Measurements from ENCODE around the gene DNM3.

The DNM3 gene

DNA sequence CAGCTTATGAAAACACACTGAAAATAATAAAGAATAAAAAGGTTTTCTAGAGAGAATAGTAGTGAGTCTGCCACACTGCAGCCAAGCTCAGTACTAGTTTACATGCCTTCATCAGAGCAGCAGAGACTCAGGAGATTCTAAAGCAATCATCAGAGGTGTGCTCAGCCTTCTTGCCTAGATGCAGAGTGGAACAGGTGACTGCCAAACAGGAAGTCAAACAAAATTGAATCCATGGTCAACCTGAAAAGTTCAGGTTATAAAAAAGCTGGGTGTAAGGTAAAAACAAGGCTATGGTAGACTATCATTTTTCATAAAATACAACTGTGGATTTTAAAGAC lies 413.9 kb downstream of the DNM3 start:
- DNase-seq (ENCODE audit: low read depth): no peak
- TF ChIP-seq POLR2A (IDR thresholded peaks at IDR 0.05; ENCODE audit: extremely low read depth, insufficient read length): no peak
- TF ChIP-seq, protein P1, sequence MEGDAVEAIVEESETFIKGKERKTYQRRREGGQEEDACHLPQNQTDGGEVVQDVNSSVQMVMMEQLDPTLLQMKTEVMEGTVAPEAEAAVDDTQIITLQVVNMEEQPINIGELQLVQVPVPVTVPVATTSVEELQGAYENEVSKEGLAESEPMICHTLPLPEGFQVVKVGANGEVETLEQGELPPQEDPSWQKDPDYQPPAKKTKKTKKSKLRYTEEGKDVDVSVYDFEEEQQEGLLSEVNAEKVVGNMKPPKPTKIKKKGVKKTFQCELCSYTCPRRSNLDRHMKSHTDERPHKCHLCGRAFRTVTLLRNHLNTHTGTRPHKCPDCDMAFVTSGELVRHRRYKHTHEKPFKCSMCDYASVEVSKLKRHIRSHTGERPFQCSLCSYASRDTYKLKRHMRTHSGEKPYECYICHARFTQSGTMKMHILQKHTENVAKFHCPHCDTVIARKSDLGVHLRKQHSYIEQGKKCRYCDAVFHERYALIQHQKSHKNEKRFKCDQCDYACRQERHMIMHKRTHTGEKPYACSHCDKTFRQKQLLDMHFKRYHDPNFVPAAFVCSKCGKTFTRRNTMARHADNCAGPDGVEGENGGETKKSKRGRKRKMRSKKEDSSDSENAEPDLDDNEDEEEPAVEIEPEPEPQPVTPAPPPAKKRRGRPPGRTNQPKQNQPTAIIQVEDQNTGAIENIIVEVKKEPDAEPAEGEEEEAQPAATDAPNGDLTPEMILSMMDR (IDR thresholded peaks at IDR 0.05; ENCODE audit: low read depth, low read length): no peak
- TF ChIP-seq MYC (IDR thresholded peaks at IDR 0.05; ENCODE audit: low read depth, low read length): no peak
- TF ChIP-seq, protein P2, sequence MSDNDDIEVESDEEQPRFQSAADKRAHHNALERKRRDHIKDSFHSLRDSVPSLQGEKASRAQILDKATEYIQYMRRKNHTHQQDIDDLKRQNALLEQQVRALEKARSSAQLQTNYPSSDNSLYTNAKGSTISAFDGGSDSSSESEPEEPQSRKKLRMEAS (IDR thresholded peaks at IDR 0.05; ENCODE audit: low read depth, low read length): no peak
- H3K4me3 ChIP-seq (ENCODE audit: low read depth, low read length): no peak overlapping the region

DNA sequence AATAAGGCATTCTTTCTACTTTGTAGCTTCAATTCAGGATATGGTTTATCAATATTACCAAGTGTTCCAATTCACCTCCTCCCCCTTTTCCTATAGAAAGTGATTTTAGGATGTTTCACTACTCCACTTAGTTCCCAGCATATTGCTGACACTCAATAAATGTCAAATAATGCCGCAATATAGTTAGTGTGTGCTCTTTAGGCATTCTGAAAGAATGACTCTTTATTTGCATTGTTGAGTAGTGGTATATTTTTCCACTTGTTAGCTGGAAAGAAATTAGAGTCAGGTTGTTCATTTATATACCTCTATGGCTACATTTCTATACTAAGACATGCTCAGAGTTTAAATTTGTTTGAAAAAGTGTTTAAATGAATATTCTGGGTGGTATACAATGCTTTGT lies 424.6 kb downstream of the DNM3 start:
- no peak for TF ChIP-seq POLR2A (IDR thresholded peaks at IDR 0.05; ENCODE audit: extremely low read depth, insufficient read length)
- TF ChIP-seq, protein P1 (IDR thresholded peaks at IDR 0.05; ENCODE audit: low read depth, low read length): no peak
- TF ChIP-seq, protein P2 (IDR thresholded peaks at IDR 0.05; ENCODE audit: low read depth, low read length): no peak
- no peak for TF ChIP-seq MYC (IDR thresholded peaks at IDR 0.05; ENCODE audit: low read depth, low read length)
- no peak for DNase-seq (ENCODE audit: low read depth)
- H3K4me3 ChIP-seq (ENCODE audit: low read depth, low read length): no peak overlapping the region

DNA sequence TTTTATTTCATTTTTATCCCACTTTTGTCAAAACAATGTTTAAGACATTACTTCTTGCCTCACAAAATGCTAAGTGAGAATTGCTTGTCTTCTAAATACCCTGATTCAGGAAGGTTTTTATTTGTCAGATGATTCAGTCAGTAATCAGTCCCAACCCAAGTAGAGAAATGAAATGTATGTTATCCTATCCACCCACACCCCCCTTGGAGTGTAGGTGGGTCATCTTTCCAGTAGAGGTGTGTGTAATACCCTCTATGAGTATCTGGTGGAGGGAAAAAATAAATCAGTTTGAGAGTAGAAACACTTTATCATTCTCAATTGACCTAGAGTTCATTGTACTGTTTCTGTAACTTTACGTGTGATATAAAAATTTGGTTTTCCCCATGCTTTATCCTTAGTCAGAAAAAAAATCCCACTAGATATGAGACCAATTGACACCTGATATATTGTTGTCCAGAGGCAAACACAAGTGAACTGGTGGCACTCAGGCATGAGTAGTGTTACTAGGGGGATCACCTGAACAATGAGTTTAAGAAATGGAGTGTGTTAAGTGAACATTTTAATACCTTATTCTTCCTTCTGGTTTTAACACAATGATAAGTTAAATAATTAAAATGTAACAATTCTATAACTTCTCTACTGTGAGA lies 425.4 kb downstream of the DNM3 start:
- TF ChIP-seq MYC (IDR thresholded peaks at IDR 0.05; ENCODE audit: low read depth, low read length): no peak
- TF ChIP-seq POLR2A (IDR thresholded peaks at IDR 0.05; ENCODE audit: extremely low read depth, insufficient read length): no peak
- TF ChIP-seq, protein P1 (IDR thresholded peaks at IDR 0.05; ENCODE audit: low read depth, low read length): no peak
- TF ChIP-seq, protein P2 (IDR thresholded peaks at IDR 0.05; ENCODE audit: low read depth, low read length): no peak
- H3K4me3 ChIP-seq (ENCODE audit: low read depth, low read length): no peak overlapping the region
- no peak for DNase-seq (ENCODE audit: low read depth)

DNA sequence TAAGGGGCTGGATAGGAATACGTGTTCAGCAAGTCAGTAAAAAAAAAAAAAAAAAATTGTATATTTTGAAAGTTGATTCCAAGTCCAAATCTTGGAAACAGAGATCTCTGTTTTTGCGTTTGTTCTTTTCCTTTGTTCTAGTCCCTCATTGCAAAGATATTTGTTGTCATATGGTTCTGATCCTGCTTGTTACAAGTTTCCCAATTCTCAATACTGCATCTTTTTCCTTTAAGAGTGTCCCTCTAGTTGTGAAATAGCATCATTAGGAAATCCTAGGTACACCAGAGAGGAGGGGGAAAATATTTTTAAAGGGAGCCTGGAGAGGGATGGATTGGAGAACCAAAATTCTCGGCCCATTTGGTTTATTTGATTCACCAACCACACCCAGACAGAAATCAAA lies 426.9 kb downstream of the DNM3 start:
- no peak for DNase-seq (ENCODE audit: low read depth)
- no peak overlapping the region for H3K4me3 ChIP-seq (ENCODE audit: low read depth, low read length)
- TF ChIP-seq MYC (IDR thresholded peaks at IDR 0.05; ENCODE audit: low read depth, low read length): no peak
- TF ChIP-seq POLR2A (IDR thresholded peaks at IDR 0.05; ENCODE audit: extremely low read depth, insufficient read length): no peak
- TF ChIP-seq, protein P2 (IDR thresholded peaks at IDR 0.05; ENCODE audit: low read depth, low read length): no peak
- TF ChIP-seq, protein P1 (IDR thresholded peaks at IDR 0.05; ENCODE audit: low read depth, low read length): no peak

DNA sequence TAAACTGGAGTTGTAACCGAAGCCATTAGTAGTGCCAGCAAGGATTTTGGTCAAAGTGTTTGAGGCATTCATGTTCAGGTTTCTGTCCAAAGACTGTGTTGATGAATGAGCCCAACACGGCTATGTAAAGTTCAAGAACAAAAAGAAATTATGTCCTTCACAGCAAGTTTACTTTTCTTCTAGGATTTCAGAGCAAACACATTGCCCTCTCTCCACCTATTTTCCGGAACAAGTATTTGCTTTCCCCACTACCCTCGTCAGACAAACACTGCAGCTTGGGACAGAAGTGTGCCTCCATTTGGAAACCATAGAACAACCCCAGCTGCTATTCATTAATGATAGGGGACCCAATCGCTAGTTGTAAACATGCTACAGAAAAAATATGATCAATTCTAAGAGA lies 427.8 kb downstream of the DNM3 start:
- H3K4me3 ChIP-seq (ENCODE audit: low read depth, low read length): no peak overlapping the region
- DNase-seq (ENCODE audit: low read depth): no peak
- TF ChIP-seq, protein P1 (IDR thresholded peaks at IDR 0.05; ENCODE audit: low read depth, low read length): no peak
- TF ChIP-seq, protein P2 (IDR thresholded peaks at IDR 0.05; ENCODE audit: low read depth, low read length): no peak
- TF ChIP-seq MYC (IDR thresholded peaks at IDR 0.05; ENCODE audit: low read depth, low read length) (no peak), POLR2A (IDR thresholded peaks at IDR 0.05; ENCODE audit: extremely low read depth, insufficient read length) (no peak)
